Stimulated activated CD8-positive, alpha-beta memory T cell treated with anti-CD3 and anti-CD28 coated beads, Interleukin-15, amount 100 ng/mL, for 1 hour (primary cell): ENCODE measurements around the gene NPVF.

ENCODE experiments used
- DNase-seq: peaks from one replicate; pipeline ENCODE4 v3.0.0-alpha.2; 2020; ENCODE audit warnings: low read depth

Gene NPVF

GRCh38 chr7:25228386-25228785, at the start of gene NPVF:
Gene NPVF (minus strand): TSS chr7:25228486. CDS start chr7:25228439, 47 bp downstream.
- no peak for DNase-seq

- no peak for DNase-seq
Measured at GRCh38 chr7:25272265-25272664, 44.0 kb upstream of the NPVF start.

- DNase-seq = no peak
Measured at GRCh38 chr7:25263337-25263736, 35.1 kb upstream of the NPVF start.

- no peak for DNase-seq
Measured at GRCh38 chr7:25262586-25262985, 34.3 kb upstream of the NPVF start.

- no peak for DNase-seq
Measured at GRCh38 chr7:25261545-25262140, 33.4 kb upstream of the NPVF start.

GRCh38 chr7:25260862-25261494, 32.7 kb upstream of the NPVF start:
- DNase-seq = no peak

- DNase-seq = peak; percentile 24
Measured at GRCh38 chr7:25259487-25260243, 31.4 kb upstream of the NPVF start.

GRCh38 chr7:25256333-25256819, 28.1 kb upstream of the NPVF start:
- DNase-seq = no peak

- no peak for DNase-seq
Measured at GRCh38 chr7:25255611-25256332, 27.5 kb upstream of the NPVF start.

GRCh38 chr7:25254604-25255003, 26.3 kb upstream of the NPVF start:
- no peak for DNase-seq

- no peak for DNase-seq
Measured at GRCh38 chr7:25253714-25254113, 25.4 kb upstream of the NPVF start.

GRCh38 chr7:25250386-25250785, 22.1 kb upstream of the NPVF start:
- no peak for DNase-seq

- no peak for DNase-seq
Measured at GRCh38 chr7:25249772-25250171, 21.5 kb upstream of the NPVF start.

- DNase-seq = no peak
Measured at GRCh38 chr7:25246306-25246705, 18.0 kb upstream of the NPVF start.

GRCh38 chr7:25244254-25245033, 16.2 kb upstream of the NPVF start:
- DNase-seq = no peak

GRCh38 chr7:25242678-25243077, 14.4 kb upstream of the NPVF start:
- DNase-seq = no peak

- DNase-seq = no peak
Measured at GRCh38 chr7:25240896-25241295, 12.6 kb upstream of the NPVF start.

- no peak for DNase-seq
Measured at GRCh38 chr7:25240340-25240739, 12.1 kb upstream of the NPVF start.

GRCh38 chr7:25239888-25240287, 11.6 kb upstream of the NPVF start:
- DNase-seq = no peak

- DNase-seq = no peak
Measured at GRCh38 chr7:25238066-25238725, 9.9 kb upstream of the NPVF start.

GRCh38 chr7:25235471-25235870, 7.2 kb upstream of the NPVF start:
- DNase-seq = no peak
